K562 (cell line): ENCODE data around the gene TMEM164. TPM values are rescaled to one million over a fixed set of nuclear protein-coding genes. Genes with fewer than 3 reads are reported as not detected.

ENCODE experiments used
- ATAC-seq: fragments of 200-7000 bp; cut with Tn5 transposase; 3 replicates; pipeline ENCODE4 v1.9.1; 2020; ENCODE audit warnings: moderate library complexity
- BruUV-seq: library from RNA; stranded (reverse); fragments of 400-500 nt; replicated peaks from 2 replicates; lab custom pipeline; 2021; lab: Mats Ljungman, UMichigan
- CTCF ChIA-PET: fragments of 300-600 bp; formaldehyde crosslinking; extraction: SDS; loops from one replicate; lab custom pipeline; 2021; ENCODE audit warnings: low intra/inter-chr PET ratio; lab: Yijun Ruan, JAX
- POLR2A ChIA-PET: fragments of 300-600, 350-650 bp; sonication (Branson Sonifier 250); formaldehyde crosslinking; extraction: SDS; loops from one replicate; lab custom pipeline; 2021; ENCODE audit warnings: antibody characterized with exemption, inconsistent platforms; lab: Yijun Ruan, JAX
- DNase-seq, 4 experiments: peaks; one replicate each; pipeline versions ENCODE4 v3.0.0 to v3.0.0-alpha.2; 2011 to 2018; ENCODE audit warnings: low spot score in 3 of 4, mixed read lengths in 3 of 4; ENCODE audit errors: extremely low read depth in 1 of 4
- FAIRE-seq: peaks from 2 replicates; lab custom pipeline; 2011; peaks lifted over from hg19 to GRCh38; lab: Jason Lieb, UNC
- H2AFZ ChIP-seq: 2 replicates; pipeline ENCODE4 v1.6.0; 2011; ENCODE audit warnings: low read depth, low read length, control low read depth, inconsistent platforms
- H3K27ac ChIP-seq: fragments of 200-600 bp; 3 replicates; pipeline ENCODE4 v1.8.0; 2011; ENCODE audit warnings: low read depth, mild to moderate bottlenecking, control low read depth, inconsistent platforms, low read length, moderate library complexity, mixed read lengths; ENCODE audit errors: extremely low read depth
- H3K27me3 ChIP-seq, 2 experiments: fragments of 300-600 bp in 1 of 2; 2 replicates in 1 of 2; 3 replicates in 1 of 2; pipeline versions ENCODE4 v1.6.0 to v1.8.0; 2011; ENCODE audit warnings: inconsistent platforms in 2 of 2, low read length in 2 of 2, mild to moderate bottlenecking in 1 of 2, mixed read lengths in 1 of 2, moderate library complexity in 1 of 2; ENCODE audit not compliant: control insufficient read depth in 2 of 2, insufficient read depth in 2 of 2
- H3K36me3 ChIP-seq: fragments of 300-600 bp; 3 replicates; pipeline ENCODE4 v1.8.0; 2011; ENCODE audit warnings: mild to moderate bottlenecking, low read length, inconsistent platforms; ENCODE audit not compliant: control insufficient read depth, insufficient read depth
- H3K4me1 ChIP-seq, 2 experiments: fragments of 200-600 bp in 1 of 2; replicated peaks in 1 of 2; 2 replicates in 1 of 2; 3 replicates in 1 of 2; pipeline versions ENCODE4 v1.5.1 to v1.8.0; 2011; ENCODE audit warnings: inconsistent platforms in 2 of 2, low read length in 2 of 2, mild to moderate bottlenecking in 1 of 2, mixed read lengths in 1 of 2, moderate library complexity in 1 of 2; ENCODE audit not compliant: control insufficient read depth in 2 of 2, insufficient read depth in 2 of 2
- H3K4me2 ChIP-seq: 2 replicates; pipeline ENCODE4 v1.6.1; 2011; ENCODE audit warnings: low read length, control low read depth, inconsistent platforms, mixed read lengths; ENCODE audit not compliant: insufficient read depth
- H3K4me3 ChIP-seq: fragments of 200-600 bp; sonication (generic), shearing (Covaris generic); 2 replicates; pipeline ENCODE4 v1.5.1; 2016; ENCODE audit warnings: control low read depth, inconsistent platforms
- H3K79me2 ChIP-seq: fragments of 200-600 bp; 3 replicates; pipeline ENCODE4 v1.8.0; 2011; ENCODE audit warnings: low read length, inconsistent platforms; ENCODE audit not compliant: control insufficient read depth, insufficient read depth
- H3K9ac ChIP-seq, 2 experiments: 2 replicates each; pipeline versions ENCODE4 v1.6.0 to v1.6.1; 2011; ENCODE audit warnings: low read depth in 2 of 2, low read length in 2 of 2, control low read depth in 1 of 2, inconsistent platforms in 1 of 2, mild to moderate bottlenecking in 1 of 2, mixed read lengths in 1 of 2; ENCODE audit not compliant: insufficient read depth in 1 of 2
- H3K9me1 ChIP-seq: one replicate; pipeline ENCODE4 v1.6.0; 2011; ENCODE audit warnings: inconsistent platforms, mild to moderate bottlenecking, low read length, moderate library complexity; ENCODE audit not compliant: control insufficient read depth, insufficient read depth
- H3K9me3 ChIP-seq: replicated peaks from 2 replicates; pipeline ENCODE4 v1.5.1; 2011; ENCODE audit warnings: low read depth, low read length, inconsistent platforms; ENCODE audit not compliant: control insufficient read depth, insufficient read depth
- H4K20me1 ChIP-seq: replicated peaks from 2 replicates; pipeline ENCODE4 v1.6.1; 2011; ENCODE audit warnings: low read length, inconsistent platforms, mixed read lengths; ENCODE audit not compliant: control insufficient read depth, insufficient read depth
- ADNP ChIP-seq: fragments of 200-800 bp; sonication (Bioruptor generic); IDR thresholded peaks from 2 replicates; pipeline ENCODE4 v1.6.1; 2016; ENCODE audit warnings: missing genetic modification characterization, missing compliant biosample characterization
- DMBX1 ChIP-seq: fragments of 250-450 bp; sonication (Bioruptor Pico); IDR thresholded peaks from 2 replicates; pipeline ENCODE4 v1.8.0; 2022; ENCODE audit warnings: inconsistent platforms, mild to moderate bottlenecking, moderate library complexity, borderline replicate concordance
- FOXA3 ChIP-seq, 2 experiments: fragments of 450-650 bp in 1 of 2; sonication (generic) in 1 of 2; formaldehyde crosslinking; IDR thresholded peaks in 1 of 2; conservative IDR thresholded peaks in 1 of 2; 2 replicates each; pipeline versions ENCODE4 v1.4.0 to v1.8.0; 2020 to 2022; ENCODE audit warnings: mild to moderate bottlenecking in 2 of 2, missing genetic modification reagents in 1 of 2
- FOXM1 ChIP-seq, 2 experiments: fragments of 450-650 bp in 1 of 2; sonication (generic) in 1 of 2; formaldehyde crosslinking in 1 of 2; IDR thresholded peaks; 2 replicates each; pipeline versions ENCODE4 v1.6.1 to v1.9.0; 2017 to 2022; ENCODE audit warnings: low read depth in 2 of 2, mild to moderate bottlenecking in 2 of 2, missing genetic modification reagents in 1 of 2, moderate library complexity in 1 of 2
- HDAC6 ChIP-seq: IDR thresholded peaks from 2 replicates; pipeline ENCODE4 v1.6.1; 2012; ENCODE audit warnings: low read depth, mild to moderate bottlenecking, control low read depth, inconsistent platforms, low read length, moderate library complexity
- HOXB6 ChIP-seq: fragments of 250-450 bp; sonication (Bioruptor Pico); IDR thresholded peaks from 2 replicates; pipeline ENCODE4 v1.5.1; 2022; ENCODE audit warnings: mild to moderate bottlenecking, borderline replicate concordance
- KDM4B ChIP-seq, 2 experiments: fragments of 450-650 bp in 1 of 2; sonication (generic) in 1 of 2; IDR thresholded peaks; 2 replicates each; pipeline ENCODE4 v1.6.1; 2016 to 2017; ENCODE audit warnings: borderline replicate concordance in 2 of 2, antibody characterized with exemption in 1 of 2, low read depth in 1 of 2, mild to moderate bottlenecking in 1 of 2
- KLF13 ChIP-seq: fragments of 450-650 bp; IDR thresholded peaks from 2 replicates; pipeline ENCODE4 v1.6.1; 2016; ENCODE audit warnings: missing genetic modification characterization, low read depth, mild to moderate bottlenecking, missing compliant biosample characterization, moderate library complexity, borderline replicate concordance
- KLF6 ChIP-seq: fragments of 250-450 bp; sonication (Bioruptor Pico); IDR thresholded peaks from 2 replicates; pipeline ENCODE4 v1.4.0; 2020; ENCODE audit warnings: mild to moderate bottlenecking, moderate library complexity, borderline replicate concordance
- MTF1 ChIP-seq: fragments of 250-450 bp; sonication (Bioruptor Pico); IDR thresholded peaks from 2 replicates; pipeline ENCODE4 v1.9.0; 2021; ENCODE audit warnings: moderate library complexity, mild to moderate bottlenecking, inconsistent platforms, borderline replicate concordance
- MYBL2 ChIP-seq, 2 experiments: fragments of 450-650 bp in 1 of 2; sonication (generic) in 1 of 2; formaldehyde crosslinking in 1 of 2; IDR thresholded peaks; 2 replicates each; pipeline versions ENCODE4 v1.6.1 to v1.8.1; 2017 to 2022; ENCODE audit warnings: borderline replicate concordance in 1 of 2, inconsistent platforms in 1 of 2, low read depth in 1 of 2, mild to moderate bottlenecking in 1 of 2, missing genetic modification reagents in 1 of 2, moderate library complexity in 1 of 2
- NCOA4 ChIP-seq: fragments of 450-650 bp; IDR thresholded peaks from 2 replicates; pipeline ENCODE4 v1.6.1; 2018; ENCODE audit warnings: mild to moderate bottlenecking; ENCODE audit not compliant: partially characterized antibody
- NFATC3 ChIP-seq: fragments of 450-650 bp; IDR thresholded peaks from 2 replicates; pipeline ENCODE4 v1.6.1; 2017; ENCODE audit warnings: mild to moderate bottlenecking
- TFAM ChIP-seq: fragments of 250-450 bp; sonication (Bioruptor Pico); conservative IDR thresholded peaks from 2 replicates; pipeline ENCODE4 v1.5.0; 2021; ENCODE audit warnings: mild to moderate bottlenecking, moderate library complexity
- ZMIZ1 ChIP-seq, 2 experiments: fragments of 150-350 bp in 1 of 2; IDR thresholded peaks; 2 replicates each; pipeline ENCODE4 v1.6.1; 2012 to 2016; ENCODE audit warnings: low read depth in 2 of 2, low read length in 2 of 2, mild to moderate bottlenecking in 1 of 2, moderate library complexity in 1 of 2
- ZNF398 ChIP-seq: fragments of 250-450 bp; sonication (Bioruptor Pico); IDR thresholded peaks from 2 replicates; pipeline ENCODE4 v1.8.0; 2021; ENCODE audit warnings: moderate library complexity, mild to moderate bottlenecking, inconsistent platforms
- WGBS: fragments of 100-300 bp; shearing (Covaris generic); methylation state at CpG from one replicate; pipeline ENCODE4 v1.1.6; 2016; ENCODE audit warnings: low coverage, mixed read lengths; ENCODE audit not compliant: insufficient coverage; ENCODE audit errors: missing lambda C conversion rate; 5-methylcytosine and 5-hydroxymethylcytosine counted together
- in situ Hi-C: fragments of 300-500 bp; cut with MboI; formaldehyde crosslinking; loops from 4 replicates; pipeline ENCODE4 v1.15.0; 2018; ENCODE audit warnings: inconsistent platforms, mixed read lengths
- intact Hi-C: fragments of 100-400 bp; cut with micrococcal nuclease; formaldehyde crosslinking; loops from 2 replicates; pipeline ENCODE4 v1.14.2; 2022
- polyA plus RNA-seq, 8 experiments: library from polyadenylated mRNA; depleted of rRNA in 4 of 8; stranded (reverse) in 5 of 8; unstranded in 3 of 8; fragments of >200 nt; fragmentation: Nextera tagmentation in 2 of 8; fragmentation: Illumina TruSeq in 1 of 8; extraction: Ambion mirVana in 2 of 8; extraction: Trizol in 1 of 8; gene quantifications; 2 replicates each; pipeline versions ENCODE4 v1.2.1 to v1.2.3, GENCODE V29; 2011 to 2014; ENCODE audit warnings: inconsistent platforms in 1 of 8, missing spikeins in 1 of 8
- total RNA-seq, 7 experiments: library from RNA; depleted of rRNA in 6 of 7; stranded (reverse); fragments of >200 nt in 6 of 7; fragmentation: Illumina TruSeq in 2 of 7; extraction: Trizol in 2 of 7; gene quantifications; 2 replicates each; pipeline versions ENCODE4 v1.2.1 to v1.2.3, GENCODE V29; 2011 to 2021; ENCODE audit warnings: low replicate concordance in 1 of 7

TMEM164 gene
- total and polyA plus RNA-seq, 9 of the 15 experiments (the other 6 are each of a cell fraction or from before 2014, with no cell fraction given) = 2.4 to 57.3 (median 23.1) TPM

GRCh38 chrX:110062919-110063318 lies 60.0 kb downstream of the TMEM164 start:
- in situ Hi-C loops = no loop called here
- intact Hi-C loops = no loop called here
- ChIA-PET CTCF (no interaction called here), POLR2A (interaction anchor here (0.9 kb wide), 1 partner anchor 13 kb away, joined by 3 read pairs; no protein-coding TSS in a partner anchor)
- Histone ChIP-seq H3K27ac (no peak overlapping the region), H3K4me1 (no peaks in the 10 kb centered on the region), H3K4me3 (no peak overlapping the region), H3K9ac (no peak overlapping the region), H2AFZ (no peak overlapping the region), H3K79me2 (peaks cover 35% of the 10 kb centered on the region), H3K36me3 (peaks cover 8% of the 10 kb centered on the region; the same call in 2 of the 3 replicates), H3K9me3 (no peaks in the 10 kb centered on the region), H3K4me2 (no peak overlapping the region), H3K9me1 (peaks cover 5% of the 10 kb centered on the region), H3K27me3 (no peaks in the 10 kb centered on the region), H4K20me1 (peaks cover 5% of the 10 kb centered on the region; the same call in 1 of the 2 replicates)
- BruUV-seq = no TSS peak
- no peak for ATAC-seq
- DNase-seq = no peak
- 78% methylated on average over 1 of the region's 1 CpG for WGBS
- FAIRE-seq = no peak
- TF ChIP-seq NCOA4 (no peak), ZMIZ1 (IDR thresholded peaks at IDR 0.05; ENCODE audit: low read depth in 2 of 2, low read length in 2 of 2) (no peak), MYBL2 (IDR thresholded peaks at IDR 0.05; ENCODE audit: low read depth) (no peak), MYBL2 (CRISPR knock-in tag; IDR thresholded peaks at IDR 0.05; ENCODE audit: borderline replicate concordance) (no peak), MTF1 (CRISPR knock-in tag) (no peak), KLF6 (CRISPR knock-in tag) (no peak), FOXM1 (IDR thresholded peaks at IDR 0.05; ENCODE audit: low read depth) (no peak), FOXM1 (CRISPR knock-in tag; IDR thresholded peaks at IDR 0.05; ENCODE audit: low read depth) (no peak), HDAC6 (no peak), ADNP (tag) (no peak), HOXB6 (CRISPR knock-in tag) (no peak), TFAM (CRISPR knock-in tag) (no peak), NFATC3 (no peak), DMBX1 (CRISPR knock-in tag) (no peak), KDM4B (IDR thresholded peaks at IDR 0.05; ENCODE audit: borderline replicate concordance in 2 of 2, low read depth in 1 of 2) (no peak), ZNF398 (CRISPR knock-in tag) (no peak), FOXA3 (CRISPR knock-in tag; conservative IDR thresholded peaks at IDR 0.05 in 1 of 2, IDR thresholded peaks at IDR 0.05 in 1 of 2) (no peak), KLF13 (tag) (no peak)
